ENCODE data around the gene KCNK15.

Gene KCNK15

GRCh38 chr20:44733341-44734069 lies 12.2 kb upstream of the KCNK15 start:
- FAIRE-seq (peak; percentile 97), DNase-seq (ENCODE audit: insufficient read length, low spot score) (peak; percentile 91)

GRCh38 chr20:44734938-44735337 lies 10.7 kb upstream of the KCNK15 start:
- DNase-seq (ENCODE audit: insufficient read length, low spot score) (peak; percentile 92), FAIRE-seq (peak; percentile 31)

- no peak for FAIRE-seq
- DNase-seq (ENCODE audit: insufficient read length, low spot score): no peak
Observed at GRCh38 chr20:44735816-44736169, 9.9 kb upstream of the KCNK15 start.

- DNase-seq (ENCODE audit: insufficient read length, low spot score) (peak; percentile 98), FAIRE-seq (peak; percentile 99)
Observed at GRCh38 chr20:44736170-44737021, 9.3 kb upstream of the KCNK15 start.

GRCh38 chr20:44737116-44737515 lies 8.5 kb upstream of the KCNK15 start:
- no peak for FAIRE-seq

GRCh38 chr20:44738813-44739477 lies 6.7 kb upstream of the KCNK15 start:
- FAIRE-seq (peak; percentile 100), DNase-seq (ENCODE audit: insufficient read length, low spot score) (peak; percentile 100)

More at GRCh38 chr20:44737116-44737515, 8.5 kb upstream of the KCNK15 start:
- DNase-seq (ENCODE audit: insufficient read length, low spot score): no peak

- no peak for DNase-seq (ENCODE audit: insufficient read length, low spot score)
- peak; percentile 36 for FAIRE-seq
Observed at GRCh38 chr20:44739942-44740341, 5.7 kb upstream of the KCNK15 start.

- FAIRE-seq: peak; percentile 82
- DNase-seq (ENCODE audit: insufficient read length, low spot score): no peak
Observed at GRCh38 chr20:44742304-44743079, 3.2 kb upstream of the KCNK15 start.

GRCh38 chr20:44743080-44743701 lies 2.5 kb upstream of the KCNK15 start:
- FAIRE-seq (peak; percentile 38), DNase-seq (ENCODE audit: insufficient read length, low spot score) (no peak)

- no peak for DNase-seq (ENCODE audit: insufficient read length, low spot score)
- FAIRE-seq: peak; percentile 67
Observed at GRCh38 chr20:44743916-44744655, 1.6 kb upstream of the KCNK15 start.

GRCh38 chr20:44745122-44745597 lies 505 bp upstream of the KCNK15 start:
- DNase-seq (ENCODE audit: insufficient read length, low spot score) (no peak), FAIRE-seq (peak; percentile 20)

- DNase-seq (ENCODE audit: insufficient read length, low spot score): no peak
- peak; percentile 58 for FAIRE-seq
Observed at GRCh38 chr20:44746367-44747165, 901 bp downstream of the KCNK15 start.

GRCh38 chr20:44747166-44748004 lies 1.7 kb downstream of the KCNK15 start:
- FAIRE-seq (peak; percentile 92), DNase-seq (ENCODE audit: insufficient read length, low spot score) (peak; percentile 97)

- DNase-seq (ENCODE audit: insufficient read length, low spot score) (no peak), FAIRE-seq (no peak)
Observed at GRCh38 chr20:44748005-44748370, 2.3 kb downstream of the KCNK15 start.

GRCh38 chr20:44750081-44750805 lies 4.6 kb downstream of the KCNK15 start:
- FAIRE-seq: no peak
- no peak for DNase-seq (ENCODE audit: insufficient read length, low spot score)

- peak; percentile 20 for FAIRE-seq
Observed at GRCh38 chr20:44752099-44752931, 6.7 kb downstream of the KCNK15 start.

More at GRCh38 chr20:44752099-44752931, 6.7 kb downstream of the KCNK15 start:
- DNase-seq (ENCODE audit: insufficient read length, low spot score): no peak

All from HTR-8/SVneo (cell line).